MM.1S (cell line): ENCODE data around the gene GLE1.

Source experiments
- DNase-seq: peaks from one replicate; pipeline ENCODE4 v3.0.0-alpha.2; 2015
- H2AFZ ChIP-seq: fragments of 300-600 bp; sonication (generic); 2 replicates; pipeline ENCODE4 v1.6.0; 2016; ENCODE audit warnings: antibody characterized with exemption, low read length
- H3F3A ChIP-seq: fragments of 300-600 bp; sonication (generic); 2 replicates; pipeline ENCODE4 v1.6.1; 2016; ENCODE audit warnings: mild to moderate bottlenecking, antibody characterized with exemption, low read length, moderate library complexity, mixed read lengths; ENCODE audit not compliant: insufficient read depth
- H3K27ac ChIP-seq: fragments of 300-600 bp; sonication (generic); 2 replicates; pipeline ENCODE4 v1.5.1; 2016; ENCODE audit warnings: mild to moderate bottlenecking, low read length
- H3K27me3 ChIP-seq: fragments of 300-600 bp; sonication (generic); replicated peaks from 2 replicates; pipeline ENCODE4 v1.6.0; 2016; ENCODE audit warnings: low read length; ENCODE audit not compliant: insufficient read depth
- H3K36me3 ChIP-seq: fragments of 300-600 bp; sonication (generic); replicated peaks from 2 replicates; pipeline ENCODE4 v1.6.1; 2016; ENCODE audit warnings: mild to moderate bottlenecking, low read length, mixed read lengths; ENCODE audit not compliant: insufficient read depth
- H3K4me1 ChIP-seq: fragments of 300-600 bp; sonication (generic); 2 replicates; pipeline ENCODE4 v1.6.1; 2016; ENCODE audit warnings: low read length, mixed read lengths
- H3K4me2 ChIP-seq: fragments of 300-600 bp; sonication (generic); 2 replicates; pipeline ENCODE4 v1.6.0; 2016; ENCODE audit warnings: low read depth, low read length
- H3K4me3 ChIP-seq: fragments of 300-600 bp; sonication (generic); 2 replicates; pipeline ENCODE4 v1.5.1; 2016; ENCODE audit warnings: low read length, mixed read lengths
- H3K79me2 ChIP-seq: fragments of 300-600 bp; sonication (generic); 2 replicates; pipeline ENCODE4 v1.6.1; 2016; ENCODE audit warnings: mixed run types, low read length, mixed read lengths
- H3K9ac ChIP-seq: fragments of 300-600 bp; sonication (generic); 2 replicates; pipeline ENCODE4 v1.6.1; 2016; ENCODE audit warnings: low read length, mixed read lengths
- H3K9me2 ChIP-seq: fragments of 300-600 bp; sonication (generic); replicated peaks from 2 replicates; pipeline ENCODE4 v1.6.1; 2016; ENCODE audit warnings: mild to moderate bottlenecking, low read length, mixed read lengths; ENCODE audit not compliant: insufficient read depth
- H3K9me3 ChIP-seq: fragments of 300-600 bp; sonication (generic); replicated peaks from 2 replicates; pipeline ENCODE4 v1.6.1; 2016; ENCODE audit warnings: mild to moderate bottlenecking, low read length, mixed read lengths; ENCODE audit not compliant: insufficient read depth
- H4K20me1 ChIP-seq: fragments of 300-600 bp; sonication (generic); 2 replicates; pipeline ENCODE4 v1.6.1; 2016; ENCODE audit warnings: mild to moderate bottlenecking, low read length, moderate library complexity, mixed read lengths; ENCODE audit not compliant: insufficient read depth
- CTCF ChIP-seq: fragments of 300-600 bp; sonication (generic); IDR thresholded peaks from 2 replicates; pipeline ENCODE4 v1.5.1; 2016; ENCODE audit warnings: antibody characterized with exemption, low read length, mixed read lengths
- EZH2 ChIP-seq: fragments of 300-600 bp; sonication (generic); optimal IDR thresholded peaks from 2 replicates; pipeline ENCODE3; 2017; ENCODE audit warnings: low read depth, mild to moderate bottlenecking, antibody characterized with exemption, low read length, mixed read lengths
- EZH2phosphoT487 ChIP-seq: fragments of 300-600 bp; sonication (generic); IDR thresholded peaks from 2 replicates; pipeline ENCODE4 v1.6.1; 2018; ENCODE audit warnings: antibody characterized with exemption, low read length

The GLE1 gene

GRCh38 chr9:128504485-128505413 lies at the start of gene GLE1:
Gene GLE1 (plus strand): TSS chr9:128504719. CDS start chr9:128504806, 87 bp downstream.
- H3K4me1 ChIP-seq, result peaks cover 7% of the 10 kb centered on the region
- peaks cover 36% of the 10 kb centered on the region for H3K79me2 ChIP-seq
- H3K9me2 ChIP-seq, result no peaks in the 10 kb centered on the region
- peaks cover 12% of the 10 kb centered on the region for H3F3A ChIP-seq
- peak within 1 kb of the TSS; percentile 83 for H3K4me3 ChIP-seq
- no peaks in the 10 kb centered on the region for H3K36me3 ChIP-seq
- TF ChIP-seq CTCF (0 out of 2 replicates have a peak, but pooled peaks have one; percentile 5), EZH2phosphoT487 (no peak)
- no peaks in the 10 kb centered on the region for H4K20me1 ChIP-seq
- peak within 1 kb of the TSS; percentile 49; the same call in 1 of the 2 replicates for H3K27ac ChIP-seq
- no peaks in the 10 kb centered on the region for H3K27me3 ChIP-seq
- peak within 1 kb of the TSS; percentile 76 for H3K9ac ChIP-seq
- peak; percentile 94 for DNase-seq
- no peaks in the 10 kb centered on the region for H3K9me3 ChIP-seq
- H2AFZ ChIP-seq, result peak within 1 kb of the TSS; percentile 71
- H3K4me2 ChIP-seq, result peak within 1 kb of the TSS; percentile 97

GRCh38 chr9:128454991-128455390 lies 49.5 kb upstream of the GLE1 start:
- H3F3A ChIP-seq, result peaks cover 6% of the 10 kb centered on the region
- H3K4me2 ChIP-seq, result no peak overlapping the region
- H3K4me3 ChIP-seq, result no peak overlapping the region
- H3K27me3 ChIP-seq, result 0 out of 2 replicates have a peak, but pooled peaks cover 3% of the 10 kb centered on the region
- H2AFZ ChIP-seq, result no peak overlapping the region
- no peaks in the 10 kb centered on the region for H3K9me3 ChIP-seq
- H3K36me3 ChIP-seq, result 0 out of 2 replicates have a peak, but pooled peaks cover 3% of the 10 kb centered on the region
- no peak overlapping the region for H3K27ac ChIP-seq
- peaks cover 19% of the 10 kb centered on the region for H3K79me2 ChIP-seq
- DNase-seq, result no peak
- no peak for TF ChIP-seq CTCF
- peaks cover 7% of the 10 kb centered on the region; the same call in 1 of the 2 replicates for H3K4me1 ChIP-seq
- no peak overlapping the region for H3K9ac ChIP-seq
- no peaks in the 10 kb centered on the region for H3K9me2 ChIP-seq
- H4K20me1 ChIP-seq, result no peaks in the 10 kb centered on the region

GRCh38 chr9:128455849-128456612 lies 48.5 kb upstream of the GLE1 start, which contains the start of gene ODF2:
Gene ODF2 (plus strand): TSS chr9:128456006. CDS start chr9:128456092, 86 bp downstream.
- H3K4me1 ChIP-seq, result peaks cover 7% of the 10 kb centered on the region; the same call in 1 of the 2 replicates
- no peaks in the 10 kb centered on the region for H4K20me1 ChIP-seq
- DNase-seq, result peak; percentile 98
- H2AFZ ChIP-seq, result peak within 1 kb of the TSS; percentile 94
- H3K4me3 ChIP-seq, result peak within 1 kb of the TSS; percentile 92
- peaks cover 6% of the 10 kb centered on the region for H3F3A ChIP-seq
- H3K27ac ChIP-seq, result peak within 1 kb of the TSS; percentile 76; the same call in 1 of the 2 replicates
- H3K9me3 ChIP-seq, result no peaks in the 10 kb centered on the region
- H3K4me2 ChIP-seq, result peak within 1 kb of the TSS; percentile 96
- H3K79me2 ChIP-seq, result peaks cover 19% of the 10 kb centered on the region
- peak within 1 kb of the TSS; percentile 84 for H3K9ac ChIP-seq
- H3K9me2 ChIP-seq, result no peaks in the 10 kb centered on the region
- TF ChIP-seq EZH2 (no peak), EZH2phosphoT487 (no peak), CTCF (no peak)
- H3K27me3 ChIP-seq, result 0 out of 2 replicates have a peak, but pooled peaks cover 3% of the 10 kb centered on the region
- 0 out of 2 replicates have a peak, but pooled peaks cover 3% of the 10 kb centered on the region for H3K36me3 ChIP-seq
